GM23338 (cell line): ENCODE data around the gene SERTAD3. TPM values are rescaled to one million over a fixed set of nuclear protein-coding genes. Genes with fewer than 3 reads are reported as not detected.

Experiments
- ATAC-seq: fragments of 200-7000 bp; cut with Tn5 transposase; 3 replicates; pipeline ENCODE4 v1.9.1; 2020
- DNase-seq: peaks from one replicate; pipeline ENCODE4 v3.0.0-alpha.2; 2015; ENCODE audit warnings: low spot score
- H2AFZ ChIP-seq: fragments of 200-600 bp; sonication (generic); 2 replicates; pipeline ENCODE4 v1.8.0; 2016; ENCODE audit warnings: antibody characterized with exemption, mild to moderate bottlenecking, moderate library complexity
- H3F3A ChIP-seq: fragments of 200-600 bp; sonication (generic); replicated peaks from 2 replicates; pipeline ENCODE4 v1.8.0; 2017; ENCODE audit warnings: antibody characterized with exemption, mixed run types, low read depth
- H3K27ac ChIP-seq: fragments of 200-600 bp; sonication (generic); 2 replicates; pipeline ENCODE4 v1.6.1; 2016; ENCODE audit warnings: low read depth
- H3K27me3 ChIP-seq: fragments of 200-600 bp; sonication (generic); 2 replicates; pipeline ENCODE4 v1.8.0; 2016; ENCODE audit warnings: mild to moderate bottlenecking, mixed run types, moderate library complexity; ENCODE audit not compliant: insufficient read depth
- H3K36me3 ChIP-seq: fragments of 200-600 bp; sonication (generic); 2 replicates; pipeline ENCODE4 v1.8.0; 2016; ENCODE audit warnings: mild to moderate bottlenecking; ENCODE audit not compliant: insufficient read depth
- H3K4me1 ChIP-seq: fragments of 200-600 bp; sonication (generic); 2 replicates; pipeline ENCODE4 v1.8.0; 2016; ENCODE audit warnings: mild to moderate bottlenecking, moderate library complexity; ENCODE audit not compliant: insufficient read depth
- H3K4me2 ChIP-seq: fragments of 200-600 bp; sonication (generic); 2 replicates; pipeline ENCODE4 v1.7.1; 2017; ENCODE audit warnings: mixed run types
- H3K4me3 ChIP-seq: fragments of 200-600 bp; sonication (generic); 2 replicates; pipeline ENCODE4 v1.6.1; 2016; ENCODE audit warnings: mixed run types
- H3K79me2 ChIP-seq: fragments of 200-600 bp; sonication (generic); replicated peaks from 2 replicates; pipeline ENCODE4 v1.8.0; 2017; ENCODE audit warnings: mild to moderate bottlenecking; ENCODE audit not compliant: insufficient read depth
- H3K9me2 ChIP-seq: fragments of 200-600 bp; sonication (generic); 2 replicates; pipeline ENCODE4 v1.8.0; 2017; ENCODE audit not compliant: insufficient read depth
- H4K20me1 ChIP-seq: fragments of 200-600 bp; sonication (generic); replicated peaks from 2 replicates; pipeline ENCODE4 v1.8.0; 2017; ENCODE audit warnings: mild to moderate bottlenecking; ENCODE audit not compliant: insufficient read depth
- H3K27ac Mint-ChIP-seq: 2 replicates; pipeline ENCODE4 v1.8.0; 2020; ENCODE audit warnings: inconsistent platforms, mild to moderate bottlenecking, moderate library complexity, mixed read lengths
- H3K27me3 Mint-ChIP-seq: 3 replicates; pipeline ENCODE4 v1.8.0; 2022; ENCODE audit warnings: low read depth, mild to moderate bottlenecking, moderate library complexity, mixed read lengths, inconsistent platforms; ENCODE audit not compliant: insufficient read depth, poor library complexity
- H3K36me3 Mint-ChIP-seq: 3 replicates; pipeline ENCODE4 v1.8.0; 2021; ENCODE audit warnings: low read depth, mild to moderate bottlenecking, inconsistent platforms, moderate library complexity, mixed read lengths
- H3K4me1 Mint-ChIP-seq: 3 replicates; pipeline ENCODE4 v1.8.0; 2020; ENCODE audit warnings: mild to moderate bottlenecking, inconsistent platforms, mixed read lengths
- H3K4me3 Mint-ChIP-seq: 3 replicates; pipeline ENCODE4 v1.8.0; 2021; ENCODE audit warnings: moderate library complexity, mild to moderate bottlenecking, inconsistent platforms, mixed read lengths
- H3K9me3 Mint-ChIP-seq: 3 replicates; pipeline ENCODE4 v1.8.0; 2020; ENCODE audit warnings: moderate library complexity, mild to moderate bottlenecking, inconsistent platforms, mixed read lengths
- CREB1 ChIP-seq: fragments of 250-450 bp; sonication (Bioruptor Pico); IDR thresholded peaks from 2 replicates; pipeline ENCODE4 v1.5.0; 2020; ENCODE audit warnings: low read depth, mild to moderate bottlenecking, moderate library complexity
- ETS1 ChIP-seq: IDR thresholded peaks from 2 replicates; pipeline ENCODE4 v1.6.1; 2016; ENCODE audit warnings: antibody characterized with exemption
- EZH2 ChIP-seq: fragments of 200-600 bp; sonication (generic); IDR thresholded peaks from one replicate; pipeline ENCODE4 v1.8.0; 2017; ENCODE audit warnings: antibody characterized with exemption, mild to moderate bottlenecking, low read depth; ENCODE audit not compliant: unreplicated experiment
- EZH2phosphoT487 ChIP-seq: fragments of 200-600 bp; sonication (generic); IDR thresholded peaks from one replicate; pipeline ENCODE4 v1.8.1; 2018; ENCODE audit warnings: antibody characterized with exemption; ENCODE audit not compliant: unreplicated experiment
- POLR2AphosphoS5 ChIP-seq: IDR thresholded peaks from 2 replicates; pipeline ENCODE4 v1.6.1; 2016; ENCODE audit warnings: antibody characterized with exemption, low read depth
- STAT1 ChIP-seq: IDR thresholded peaks from one replicate; pipeline ENCODE4 v1.6.1; 2016; ENCODE audit warnings: antibody characterized with exemption; ENCODE audit not compliant: unreplicated experiment
- ZNF114 ChIP-seq: fragments of 250-450 bp; sonication (Bioruptor Pico); IDR thresholded peaks from 2 replicates; pipeline ENCODE4 v1.5.0; 2020; ENCODE audit warnings: mild to moderate bottlenecking, moderate library complexity
- polyA plus RNA-seq: library from polyadenylated mRNA; unstranded; fragments of >200 nt; fragmentation: Nextera tagmentation; extraction: Ambion mirVana; gene quantifications from 2 replicates; pipeline ENCODE4 v1.2.1, GENCODE V29; 2016
- total RNA-seq: library from RNA; depleted of rRNA; stranded (reverse); fragments of >200 nt; shearing (Covaris generic); gene quantifications from 2 replicates; pipeline ENCODE4 v1.2.3, GENCODE V29; 2014
- TF ChIP-seq, protein P1 (sequence below): IDR thresholded peaks from one replicate; pipeline ENCODE4 v1.6.1; 2018; ENCODE audit warnings: antibody characterized with exemption; ENCODE audit not compliant: unreplicated experiment
- TF ChIP-seq, protein P2 (sequence below): fragments of 250-450 bp; sonication (Bioruptor Pico); IDR thresholded peaks from 2 replicates; pipeline ENCODE4 v1.5.0; 2020; ENCODE audit warnings: mild to moderate bottlenecking, moderate library complexity

Gene SERTAD3
- total and polyA plus RNA-seq, 2 experiments from 2014 or later: 15.4 to 24.1 TPM

GRCh38 chr19:40417643-40417981 is 26.5 kb downstream of the SERTAD3 start (continued):
- TF ChIP-seq, protein P1, sequence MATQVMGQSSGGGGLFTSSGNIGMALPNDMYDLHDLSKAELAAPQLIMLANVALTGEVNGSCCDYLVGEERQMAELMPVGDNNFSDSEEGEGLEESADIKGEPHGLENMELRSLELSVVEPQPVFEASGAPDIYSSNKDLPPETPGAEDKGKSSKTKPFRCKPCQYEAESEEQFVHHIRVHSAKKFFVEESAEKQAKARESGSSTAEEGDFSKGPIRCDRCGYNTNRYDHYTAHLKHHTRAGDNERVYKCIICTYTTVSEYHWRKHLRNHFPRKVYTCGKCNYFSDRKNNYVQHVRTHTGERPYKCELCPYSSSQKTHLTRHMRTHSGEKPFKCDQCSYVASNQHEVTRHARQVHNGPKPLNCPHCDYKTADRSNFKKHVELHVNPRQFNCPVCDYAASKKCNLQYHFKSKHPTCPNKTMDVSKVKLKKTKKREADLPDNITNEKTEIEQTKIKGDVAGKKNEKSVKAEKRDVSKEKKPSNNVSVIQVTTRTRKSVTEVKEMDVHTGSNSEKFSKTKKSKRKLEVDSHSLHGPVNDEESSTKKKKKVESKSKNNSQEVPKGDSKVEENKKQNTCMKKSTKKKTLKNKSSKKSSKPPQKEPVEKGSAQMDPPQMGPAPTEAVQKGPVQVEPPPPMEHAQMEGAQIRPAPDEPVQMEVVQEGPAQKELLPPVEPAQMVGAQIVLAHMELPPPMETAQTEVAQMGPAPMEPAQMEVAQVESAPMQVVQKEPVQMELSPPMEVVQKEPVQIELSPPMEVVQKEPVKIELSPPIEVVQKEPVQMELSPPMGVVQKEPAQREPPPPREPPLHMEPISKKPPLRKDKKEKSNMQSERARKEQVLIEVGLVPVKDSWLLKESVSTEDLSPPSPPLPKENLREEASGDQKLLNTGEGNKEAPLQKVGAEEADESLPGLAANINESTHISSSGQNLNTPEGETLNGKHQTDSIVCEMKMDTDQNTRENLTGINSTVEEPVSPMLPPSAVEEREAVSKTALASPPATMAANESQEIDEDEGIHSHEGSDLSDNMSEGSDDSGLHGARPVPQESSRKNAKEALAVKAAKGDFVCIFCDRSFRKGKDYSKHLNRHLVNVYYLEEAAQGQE: no peak

DNA sequence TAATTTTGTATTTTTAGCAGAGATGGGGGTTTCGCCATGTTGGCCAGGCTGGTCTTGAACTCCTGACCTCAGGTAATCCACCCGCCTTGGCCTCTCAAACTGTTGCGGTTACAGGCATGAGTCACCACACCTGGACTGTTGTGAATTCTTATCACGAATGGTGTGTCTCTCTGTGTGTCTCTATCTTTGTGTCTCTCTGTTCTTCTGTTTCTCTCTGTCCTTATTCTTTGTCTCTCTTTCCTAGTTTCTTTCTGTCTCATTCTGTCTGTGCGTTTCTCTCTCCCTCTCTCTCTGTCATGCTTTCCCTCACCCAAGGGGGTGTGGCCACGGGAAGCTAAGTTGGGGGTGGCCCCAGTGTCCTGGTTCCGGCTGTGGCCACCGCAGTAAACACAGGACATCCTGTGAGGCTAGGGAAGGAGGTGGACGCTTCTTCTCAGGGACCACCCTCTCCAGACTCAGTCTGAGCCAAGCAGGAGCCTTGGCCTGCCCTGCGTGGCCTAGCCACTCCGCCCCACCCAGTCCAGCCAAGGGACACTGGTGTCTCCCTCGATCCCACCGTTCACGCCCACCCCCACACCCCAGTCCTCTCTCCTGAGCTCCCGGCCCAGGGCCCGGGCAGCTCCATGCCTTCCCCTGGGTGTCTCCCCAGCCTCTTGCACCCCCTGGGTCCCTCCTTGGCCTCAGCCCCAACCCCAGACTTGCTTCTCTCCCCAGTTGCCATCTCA is 27.1 kb downstream of the SERTAD3 start:
- Histone ChIP-seq H3K4me3 (no peak overlapping the region), H4K20me1 (no peaks in the 10 kb centered on the region), H3K27me3 (no peaks in the 10 kb centered on the region), H3K4me1 (peaks cover 17% of the 10 kb centered on the region), H3F3A (no peaks in the 10 kb centered on the region), H3K9me2 (no peaks in the 10 kb centered on the region), H3K27ac (no peak overlapping the region), H3K79me2 (no peaks in the 10 kb centered on the region), H3K4me2 (no peak overlapping the region), H2AFZ (peak overlapping the region; percentile 66; the same call in 1 of the 2 replicates), H3K36me3 (no peaks in the 10 kb centered on the region)
- Mint-ChIP-seq H3K27ac (peak overlapping the region; percentile 2; the same call in 1 of the 2 replicates), H3K36me3 (peaks cover 3% of the 10 kb centered on the region; the same call in 1 of the 3 replicates), H3K9me3 (no peaks in the 10 kb centered on the region), H3K27me3 (peaks cover 2% of the 10 kb centered on the region), H3K4me3 (no peak overlapping the region), H3K4me1 (peaks cover 25% of the 10 kb centered on the region)
- DNase-seq: no peak
- ATAC-seq: no peak
- TF ChIP-seq STAT1 (no peak), ZNF114 (CRISPR knock-in tag) (no peak), EZH2phosphoT487 (no peak), ETS1 (no peak), EZH2 (no peak), POLR2AphosphoS5 (no peak), CREB1 (CRISPR knock-in tag) (no peak)
- TF ChIP-seq, protein P2, sequence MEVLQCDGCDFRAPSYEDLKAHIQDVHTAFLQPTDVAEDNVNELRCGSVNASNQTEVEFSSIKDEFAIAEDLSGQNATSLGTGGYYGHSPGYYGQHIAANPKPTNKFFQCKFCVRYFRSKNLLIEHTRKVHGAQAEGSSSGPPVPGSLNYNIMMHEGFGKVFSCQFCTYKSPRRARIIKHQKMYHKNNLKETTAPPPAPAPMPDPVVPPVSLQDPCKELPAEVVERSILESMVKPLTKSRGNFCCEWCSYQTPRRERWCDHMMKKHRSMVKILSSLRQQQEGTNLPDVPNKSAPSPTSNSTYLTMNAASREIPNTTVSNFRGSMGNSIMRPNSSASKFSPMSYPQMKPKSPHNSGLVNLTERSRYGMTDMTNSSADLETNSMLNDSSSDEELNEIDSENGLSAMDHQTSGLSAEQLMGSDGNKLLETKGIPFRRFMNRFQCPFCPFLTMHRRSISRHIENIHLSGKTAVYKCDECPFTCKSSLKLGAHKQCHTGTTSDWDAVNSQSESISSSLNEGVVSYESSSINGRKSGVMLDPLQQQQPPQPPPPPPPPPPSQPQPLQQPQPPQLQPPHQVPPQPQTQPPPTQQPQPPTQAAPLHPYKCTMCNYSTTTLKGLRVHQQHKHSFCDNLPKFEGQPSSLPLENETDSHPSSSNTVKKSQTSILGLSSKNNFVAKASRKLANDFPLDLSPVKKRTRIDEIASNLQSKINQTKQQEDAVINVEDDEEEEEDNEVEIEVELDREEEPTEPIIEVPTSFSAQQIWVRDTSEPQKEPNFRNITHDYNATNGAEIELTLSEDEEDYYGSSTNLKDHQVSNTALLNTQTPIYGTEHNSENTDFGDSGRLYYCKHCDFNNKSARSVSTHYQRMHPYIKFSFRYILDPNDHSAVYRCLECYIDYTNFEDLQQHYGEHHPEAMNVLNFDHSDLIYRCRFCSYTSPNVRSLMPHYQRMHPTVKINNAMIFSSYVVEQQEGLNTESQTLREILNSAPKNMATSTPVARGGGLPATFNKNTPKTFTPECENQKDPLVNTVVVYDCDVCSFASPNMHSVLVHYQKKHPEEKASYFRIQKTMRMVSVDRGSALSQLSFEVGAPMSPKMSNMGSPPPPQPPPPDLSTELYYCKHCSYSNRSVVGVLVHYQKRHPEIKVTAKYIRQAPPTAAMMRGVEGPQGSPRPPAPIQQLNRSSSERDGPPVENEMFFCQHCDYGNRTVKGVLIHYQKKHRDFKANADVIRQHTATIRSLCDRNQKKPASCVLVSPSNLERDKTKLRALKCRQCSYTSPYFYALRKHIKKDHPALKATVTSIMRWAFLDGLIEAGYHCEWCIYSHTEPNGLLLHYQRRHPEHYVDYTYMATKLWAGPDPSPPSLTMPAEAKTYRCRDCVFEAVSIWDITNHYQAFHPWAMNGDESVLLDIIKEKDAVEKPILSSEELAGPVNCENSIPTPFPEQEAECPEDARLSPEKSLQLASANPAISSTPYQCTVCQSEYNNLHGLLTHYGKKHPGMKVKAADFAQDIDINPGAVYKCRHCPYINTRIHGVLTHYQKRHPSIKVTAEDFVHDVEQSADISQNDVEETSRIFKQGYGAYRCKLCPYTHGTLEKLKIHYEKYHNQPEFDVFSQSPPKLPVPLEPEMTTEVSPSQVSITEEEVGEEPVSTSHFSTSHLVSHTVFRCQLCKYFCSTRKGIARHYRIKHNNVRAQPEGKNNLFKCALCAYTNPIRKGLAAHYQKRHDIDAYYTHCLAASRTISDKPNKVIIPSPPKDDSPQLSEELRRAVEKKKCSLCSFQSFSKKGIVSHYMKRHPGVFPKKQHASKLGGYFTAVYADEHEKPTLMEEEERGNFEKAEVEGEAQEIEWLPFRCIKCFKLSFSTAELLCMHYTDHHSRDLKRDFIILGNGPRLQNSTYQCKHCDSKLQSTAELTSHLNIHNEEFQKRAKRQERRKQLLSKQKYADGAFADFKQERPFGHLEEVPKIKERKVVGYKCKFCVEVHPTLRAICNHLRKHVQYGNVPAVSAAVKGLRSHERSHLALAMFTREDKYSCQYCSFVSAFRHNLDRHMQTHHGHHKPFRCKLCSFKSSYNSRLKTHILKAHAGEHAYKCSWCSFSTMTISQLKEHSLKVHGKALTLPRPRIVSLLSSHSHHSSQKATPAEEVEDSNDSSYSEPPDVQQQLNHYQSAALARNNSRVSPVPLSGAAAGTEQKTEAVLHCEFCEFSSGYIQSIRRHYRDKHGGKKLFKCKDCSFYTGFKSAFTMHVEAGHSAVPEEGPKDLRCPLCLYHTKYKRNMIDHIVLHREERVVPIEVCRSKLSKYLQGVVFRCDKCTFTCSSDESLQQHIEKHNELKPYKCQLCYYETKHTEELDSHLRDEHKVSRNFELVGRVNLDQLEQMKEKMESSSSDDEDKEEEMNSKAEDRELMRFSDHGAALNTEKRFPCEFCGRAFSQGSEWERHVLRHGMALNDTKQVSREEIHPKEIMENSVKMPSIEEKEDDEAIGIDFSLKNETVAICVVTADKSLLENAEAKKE (CRISPR knock-in tag): no peak
- TF ChIP-seq, protein P1: no peak
